ENCODE results near the gene KRTAP5-11. TPM values are rescaled to one million over a fixed set of nuclear protein-coding genes. Genes with fewer than 3 reads are reported as not detected.

The KRTAP5-11 gene
- total and polyA plus RNA-seq, 2 experiments from 2014 or later, result not detected

- H3K36me3 ChIP-seq (ENCODE audit: low read depth), result no peaks in the 10 kb centered on the region
- no peak overlapping the region for H3K27ac ChIP-seq
- no peaks in the 10 kb centered on the region for H3K27me3 ChIP-seq (replicated peaks; ENCODE audit: insufficient read depth)
- in situ Hi-C loops (cut with MboI), result no loop called here
- H3K9me3 ChIP-seq (ENCODE audit: low read depth), result no peaks in the 10 kb centered on the region
- H3K9ac ChIP-seq, result no peak overlapping the region
- H2AFZ ChIP-seq, result no peak overlapping the region
- no peaks in the 10 kb centered on the region for H3K9me2 ChIP-seq (ENCODE audit: insufficient read depth)
- no peak for DNase-seq
- no peaks in the 10 kb centered on the region for H4K20me1 ChIP-seq (ENCODE audit: insufficient read depth)
- no peaks in the 10 kb centered on the region for H3K79me2 ChIP-seq (ENCODE audit: insufficient read depth)
- no peak overlapping the region for H3K4me2 ChIP-seq (ENCODE audit: unreplicated experiment)
- no peaks in the 10 kb centered on the region for H3F3A ChIP-seq (ENCODE audit: insufficient read depth)
- no peaks in the 10 kb centered on the region for H3K4me1 ChIP-seq (ENCODE audit: insufficient read depth)
- TF ChIP-seq EZH2 (IDR thresholded peaks at IDR 0.05; ENCODE audit: insufficient read depth, poor library complexity, severe bottlenecking), result no peak
- no peak for TF ChIP-seq EZH2phosphoT487 (IDR thresholded peaks at IDR 0.05; ENCODE audit: insufficient read depth, low read depth)
- H3K4me3 ChIP-seq, result no peak overlapping the region
Observed at GRCh38 chr11:71557257-71557656, 25.4 kb downstream of the KRTAP5-11 start.

DNA sequence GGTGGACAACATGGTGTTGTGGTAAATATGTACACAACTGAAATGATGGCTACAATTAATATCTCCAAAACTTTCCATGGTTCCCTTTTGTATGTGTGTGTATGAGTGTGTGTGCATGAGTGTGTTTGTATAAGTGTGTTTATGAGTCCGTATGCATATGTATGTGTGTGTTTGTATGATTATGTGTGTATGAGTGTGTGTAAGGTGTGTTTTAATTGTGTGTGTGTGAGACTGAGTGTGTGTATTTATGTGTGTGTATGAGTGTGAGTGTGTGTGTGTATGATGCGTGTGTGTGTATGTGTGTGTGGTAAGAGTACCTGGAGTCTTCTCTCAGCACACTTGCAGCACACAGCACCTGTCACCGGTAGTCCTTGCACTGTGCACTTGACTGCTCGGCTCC lies 26.7 kb downstream of the KRTAP5-11 start:
- no peak for DNase-seq
- no peak overlapping the region for H3K9ac ChIP-seq
- 47 to 50% methylated on average over 4 of the region's 4 CpGs for WGBS, 2 experiments (ENCODE audit: low coverage in 1 of 2, low lambda C conversion rate in 2 of 2, missing lambda C conversion rate in 2 of 2)
- no peaks in the 10 kb centered on the region for H3F3A ChIP-seq (ENCODE audit: insufficient read depth)
- no peaks in the 10 kb centered on the region for H3K36me3 ChIP-seq (ENCODE audit: low read depth)
- no peak for TF ChIP-seq EZH2 (IDR thresholded peaks at IDR 0.05; ENCODE audit: insufficient read depth, poor library complexity, severe bottlenecking)
- in situ Hi-C loops (cut with MboI), result no loop called here
- no peaks in the 10 kb centered on the region for H3K9me2 ChIP-seq (ENCODE audit: insufficient read depth)
- H3K4me1 ChIP-seq (ENCODE audit: insufficient read depth), result no peaks in the 10 kb centered on the region
- H3K9me3 ChIP-seq (ENCODE audit: low read depth), result no peaks in the 10 kb centered on the region
- no peak overlapping the region for H3K27ac ChIP-seq
- H3K4me3 ChIP-seq, result no peak overlapping the region
- no peak overlapping the region for H2AFZ ChIP-seq
- H3K27me3 ChIP-seq (replicated peaks; ENCODE audit: insufficient read depth), result no peaks in the 10 kb centered on the region
- H3K4me2 ChIP-seq (ENCODE audit: unreplicated experiment), result no peak overlapping the region
- no peaks in the 10 kb centered on the region for H4K20me1 ChIP-seq (ENCODE audit: insufficient read depth)
- H3K79me2 ChIP-seq (ENCODE audit: insufficient read depth), result no peaks in the 10 kb centered on the region

- H2AFZ ChIP-seq, result no peak overlapping the region
- no peaks in the 10 kb centered on the region for H3K79me2 ChIP-seq (ENCODE audit: insufficient read depth)
- no peak overlapping the region for H3K9ac ChIP-seq
- 52 to 65% methylated on average over 6 to 11 of the region's 11 CpGs for WGBS, 2 experiments (ENCODE audit: low coverage in 1 of 2, low lambda C conversion rate in 2 of 2, missing lambda C conversion rate in 2 of 2)
- no peaks in the 10 kb centered on the region for H3K9me2 ChIP-seq (ENCODE audit: insufficient read depth)
- in situ Hi-C loops (cut with MboI), result no loop called here
- no peaks in the 10 kb centered on the region for H3K4me1 ChIP-seq (ENCODE audit: insufficient read depth)
- no peak for TF ChIP-seq EZH2 (IDR thresholded peaks at IDR 0.05; ENCODE audit: insufficient read depth, poor library complexity, severe bottlenecking)
- TF ChIP-seq EZH2phosphoT487 (IDR thresholded peaks at IDR 0.05; ENCODE audit: insufficient read depth, low read depth), result no peak
- no peaks in the 10 kb centered on the region for H3F3A ChIP-seq (ENCODE audit: insufficient read depth)
- no peaks in the 10 kb centered on the region for H3K36me3 ChIP-seq (ENCODE audit: low read depth)
- no peak overlapping the region for H3K4me3 ChIP-seq
- H3K4me2 ChIP-seq (ENCODE audit: unreplicated experiment), result no peak overlapping the region
- H3K27me3 ChIP-seq (replicated peaks; ENCODE audit: insufficient read depth), result no peaks in the 10 kb centered on the region
- H3K9me3 ChIP-seq (ENCODE audit: low read depth), result no peaks in the 10 kb centered on the region
- DNase-seq, result no peak
- H4K20me1 ChIP-seq (ENCODE audit: insufficient read depth), result no peaks in the 10 kb centered on the region
- H3K27ac ChIP-seq, result no peak overlapping the region
Observed at GRCh38 chr11:71555508-71555907, 27.2 kb downstream of the KRTAP5-11 start.

- H3K36me3 ChIP-seq (ENCODE audit: low read depth), result no peaks in the 10 kb centered on the region
- no peak overlapping the region for H3K27ac ChIP-seq
- no peak overlapping the region for H3K4me2 ChIP-seq (ENCODE audit: unreplicated experiment)
- no peak overlapping the region for H2AFZ ChIP-seq
- no peak for TF ChIP-seq EZH2phosphoT487 (IDR thresholded peaks at IDR 0.05; ENCODE audit: insufficient read depth, low read depth)
- no peak for TF ChIP-seq EZH2 (IDR thresholded peaks at IDR 0.05; ENCODE audit: insufficient read depth, poor library complexity, severe bottlenecking)
- no peaks in the 10 kb centered on the region for H3K27me3 ChIP-seq (replicated peaks; ENCODE audit: insufficient read depth)
- no peak overlapping the region for H3K4me3 ChIP-seq
- no peaks in the 10 kb centered on the region for H4K20me1 ChIP-seq (ENCODE audit: insufficient read depth)
- in situ Hi-C loops (cut with MboI), result no loop called here
- 39 to 49% methylated on average over 6 of the region's 6 CpGs for WGBS, 2 experiments (ENCODE audit: low coverage in 1 of 2, low lambda C conversion rate in 2 of 2, missing lambda C conversion rate in 2 of 2)
- H3K9me2 ChIP-seq (ENCODE audit: insufficient read depth), result no peaks in the 10 kb centered on the region
- no peaks in the 10 kb centered on the region for H3F3A ChIP-seq (ENCODE audit: insufficient read depth)
- H3K4me1 ChIP-seq (ENCODE audit: insufficient read depth), result no peaks in the 10 kb centered on the region
- no peak overlapping the region for H3K9ac ChIP-seq
- H3K79me2 ChIP-seq (ENCODE audit: insufficient read depth), result no peaks in the 10 kb centered on the region
- no peak for DNase-seq
- H3K9me3 ChIP-seq (ENCODE audit: low read depth), result no peaks in the 10 kb centered on the region
Observed at GRCh38 chr11:71554996-71555395, 27.7 kb downstream of the KRTAP5-11 start.

- Histone ChIP-seq H3K9me3 (ENCODE audit: low read depth) (no peaks in the 10 kb centered on the region), H4K20me1 (ENCODE audit: insufficient read depth) (no peaks in the 10 kb centered on the region), H3K27ac (no peak overlapping the region), H3K9me2 (ENCODE audit: insufficient read depth) (no peaks in the 10 kb centered on the region), H3K27me3 (replicated peaks; ENCODE audit: insufficient read depth) (no peaks in the 10 kb centered on the region), H3K36me3 (ENCODE audit: low read depth) (no peaks in the 10 kb centered on the region), H3K4me2 (ENCODE audit: unreplicated experiment) (no peak overlapping the region), H3K79me2 (ENCODE audit: insufficient read depth) (no peaks in the 10 kb centered on the region), H3K9ac (no peak overlapping the region), H2AFZ (no peak overlapping the region), H3F3A (ENCODE audit: insufficient read depth) (no peaks in the 10 kb centered on the region), H3K4me1 (ENCODE audit: insufficient read depth) (no peaks in the 10 kb centered on the region), H3K4me3 (no peak overlapping the region)
- in situ Hi-C loops (cut with MboI), result no loop called here
- WGBS, 2 experiments (ENCODE audit: low coverage in 1 of 2, low lambda C conversion rate in 2 of 2, missing lambda C conversion rate in 2 of 2), result 49 to 63% methylated on average over 1 of the region's 1 CpG
- TF ChIP-seq EZH2 (IDR thresholded peaks at IDR 0.05; ENCODE audit: insufficient read depth, poor library complexity, severe bottlenecking), result no peak
- TF ChIP-seq EZH2phosphoT487 (IDR thresholded peaks at IDR 0.05; ENCODE audit: insufficient read depth, low read depth), result no peak
- DNase-seq, result no peak
Observed at GRCh38 chr11:71551711-71552110, 31.0 kb downstream of the KRTAP5-11 start.

Measured in GM23248 (cell line).